SK-N-SH treated with all-trans-retinoic acid at 6 μM for 48 hours (cell line): ENCODE results near the gene LAGE3.

Experiments used
- ESRRG ChIP-seq: fragments of 250-450 bp; sonication (Bioruptor Pico); IDR thresholded peaks from 2 replicates; pipeline ENCODE4 v1.6.1; 2021; ENCODE audit warnings: mild to moderate bottlenecking
- PATZ1 ChIP-seq: fragments of 250-450 bp; sonication (Bioruptor Pico); IDR thresholded peaks from 2 replicates; pipeline ENCODE4 v1.8.0; 2020; ENCODE audit warnings: mild to moderate bottlenecking, moderate library complexity, borderline replicate concordance
- PPARA ChIP-seq: fragments of 250-450 bp; sonication (Bioruptor Pico); IDR thresholded peaks from 2 replicates; pipeline ENCODE4 v1.5.0; 2020; ENCODE audit warnings: mild to moderate bottlenecking, borderline replicate concordance
- RARB ChIP-seq: fragments of 250-450 bp; sonication (Bioruptor Pico); IDR thresholded peaks from 2 replicates; pipeline ENCODE4 v1.8.0; 2021; ENCODE audit warnings: mild to moderate bottlenecking, moderate library complexity
- TCF4 ChIP-seq: fragments of 250-450 bp; sonication (Bioruptor Pico); IDR thresholded peaks from 2 replicates; pipeline ENCODE4 v1.8.0; 2021; ENCODE audit warnings: mild to moderate bottlenecking, moderate library complexity, borderline replicate concordance
- ZFP3 ChIP-seq: fragments of 250-450 bp; sonication (Bioruptor Pico); IDR thresholded peaks from 2 replicates; pipeline ENCODE4 v1.5.0; 2020; ENCODE audit warnings: mild to moderate bottlenecking, moderate library complexity
- ZNF8 ChIP-seq: fragments of 450-650 bp; formaldehyde crosslinking; IDR thresholded peaks from 2 replicates; pipeline ENCODE4 v1.5.0; 2020; ENCODE audit warnings: mild to moderate bottlenecking, moderate library complexity

GRCh38 chrX:154437971-154438893, 40.8 kb downstream of the LAGE3 start:
- TF ChIP-seq ZFP3 (CRISPR knock-in tag) = no peak
- no peak for TF ChIP-seq ZNF8
- TF ChIP-seq ESRRG (CRISPR knock-in tag) = no peak
- TF ChIP-seq PATZ1 (CRISPR knock-in tag) = no peak
- no peak for TF ChIP-seq RARB (CRISPR knock-in tag)
- no peak for TF ChIP-seq TCF4 (CRISPR knock-in tag)
- no peak for TF ChIP-seq PPARA (CRISPR knock-in tag)
